ENCODE measurements around the gene GMDS. TPM values are rescaled to one million over a fixed set of nuclear protein-coding genes. Genes with fewer than 3 reads are reported as not detected.

GMDS gene
- total RNA-seq, 1 donor from 2014 or later, result 35.7 TPM

- H3K27ac Mint-ChIP-seq, result no peak overlapping the region
- no peaks in the 10 kb centered on the region for H3K36me3 Mint-ChIP-seq (ENCODE audit: low read depth)
- no peak for DNase-seq (ENCODE audit: low spot score)
- peaks cover 11% of the 10 kb centered on the region for H3K27me3 Mint-ChIP-seq (ENCODE audit: low read depth)
- H3K4me1 Mint-ChIP-seq (ENCODE audit: low read depth), result peaks cover 24% of the 10 kb centered on the region
- no peak overlapping the region for H3K4me3 Mint-ChIP-seq (ENCODE audit: low read depth)
- no peaks in the 10 kb centered on the region for H3K9me3 Mint-ChIP-seq
- intact Hi-C loops (cut with micrococcal nuclease), result no loop called here
Measured at GRCh38 chr6:2132416-2132815, 113.0 kb downstream of the GMDS start.

- Mint-ChIP-seq H3K9me3 (no peaks in the 10 kb centered on the region), H3K27ac (peak overlapping the region; percentile 16), H3K27me3 (ENCODE audit: low read depth) (peaks cover 9% of the 10 kb centered on the region), H3K4me3 (ENCODE audit: low read depth) (no peak overlapping the region), H3K4me1 (ENCODE audit: low read depth) (peaks cover 32% of the 10 kb centered on the region), H3K36me3 (ENCODE audit: low read depth) (no peaks in the 10 kb centered on the region)
- no peak for DNase-seq (ENCODE audit: low spot score)
- intact Hi-C loops (cut with micrococcal nuclease), result no loop called here
Measured at GRCh38 chr6:2129182-2129621, 116.2 kb downstream of the GMDS start.

- H3K4me1 Mint-ChIP-seq (ENCODE audit: low read depth), result peaks cover 34% of the 10 kb centered on the region
- H3K36me3 Mint-ChIP-seq (ENCODE audit: low read depth), result no peaks in the 10 kb centered on the region
- H3K27me3 Mint-ChIP-seq (ENCODE audit: low read depth), result peaks cover 5% of the 10 kb centered on the region
- H3K27ac Mint-ChIP-seq, result peak overlapping the region; percentile 77
- H3K9me3 Mint-ChIP-seq, result no peaks in the 10 kb centered on the region
- intact Hi-C loops (cut with micrococcal nuclease), result loop anchor here (1.0 to 2.0 kb wide), 4 partner anchors 11 to 49 kb away; no protein-coding TSS in a partner anchor
- DNase-seq (ENCODE audit: low spot score), result no peak
- H3K4me3 Mint-ChIP-seq (ENCODE audit: low read depth), result no peak overlapping the region
Measured at GRCh38 chr6:2127484-2127911, 117.9 kb downstream of the GMDS start.

GRCh38 chr6:2126351-2126750 is 119.1 kb downstream of the GMDS start:
- H3K4me1 Mint-ChIP-seq (ENCODE audit: low read depth), result peaks cover 38% of the 10 kb centered on the region
- no peaks in the 10 kb centered on the region for H3K27me3 Mint-ChIP-seq (ENCODE audit: low read depth)
- H3K36me3 Mint-ChIP-seq (ENCODE audit: low read depth), result no peaks in the 10 kb centered on the region
- no peak overlapping the region for H3K4me3 Mint-ChIP-seq (ENCODE audit: low read depth)
- no peaks in the 10 kb centered on the region for H3K9me3 Mint-ChIP-seq
- intact Hi-C loops (cut with micrococcal nuclease), result loop anchor here (2.0 kb wide), 1 partner anchor 48 kb away; no protein-coding TSS in a partner anchor
- H3K27ac Mint-ChIP-seq, result no peak overlapping the region
- DNase-seq (ENCODE audit: low spot score), result no peak

- Mint-ChIP-seq H3K27me3 (ENCODE audit: low read depth) (peaks cover 3% of the 10 kb centered on the region), H3K4me3 (ENCODE audit: low read depth) (no peak overlapping the region), H3K9me3 (no peaks in the 10 kb centered on the region), H3K36me3 (ENCODE audit: low read depth) (no peaks in the 10 kb centered on the region), H3K4me1 (ENCODE audit: low read depth) (peaks cover 35% of the 10 kb centered on the region), H3K27ac (no peak overlapping the region)
- no peak for DNase-seq (ENCODE audit: low spot score)
- intact Hi-C loops (cut with micrococcal nuclease), result no loop called here
Measured at GRCh38 chr6:2125158-2125557, 120.2 kb downstream of the GMDS start.

- Mint-ChIP-seq H3K27ac (no peak overlapping the region), H3K27me3 (ENCODE audit: low read depth) (peaks cover 3% of the 10 kb centered on the region), H3K9me3 (no peaks in the 10 kb centered on the region), H3K4me1 (ENCODE audit: low read depth) (peaks cover 30% of the 10 kb centered on the region), H3K36me3 (ENCODE audit: low read depth) (no peaks in the 10 kb centered on the region), H3K4me3 (ENCODE audit: low read depth) (no peak overlapping the region)
- DNase-seq (ENCODE audit: low spot score), result no peak
- intact Hi-C loops (cut with micrococcal nuclease), result no loop called here
Measured at GRCh38 chr6:2124260-2124709, 121.1 kb downstream of the GMDS start.

- intact Hi-C loops (cut with micrococcal nuclease), result no loop called here
- H3K27ac Mint-ChIP-seq, result no peak overlapping the region
- no peak overlapping the region for H3K4me3 Mint-ChIP-seq (ENCODE audit: low read depth)
- H3K27me3 Mint-ChIP-seq (ENCODE audit: low read depth), result peaks cover 3% of the 10 kb centered on the region
- H3K36me3 Mint-ChIP-seq (ENCODE audit: low read depth), result no peaks in the 10 kb centered on the region
- no peaks in the 10 kb centered on the region for H3K9me3 Mint-ChIP-seq
- DNase-seq (ENCODE audit: low spot score), result no peak
- H3K4me1 Mint-ChIP-seq (ENCODE audit: low read depth), result peaks cover 7% of the 10 kb centered on the region
Measured at GRCh38 chr6:2120912-2121311, 124.5 kb downstream of the GMDS start.

GRCh38 chr6:2119275-2119674 is 126.1 kb downstream of the GMDS start:
- peaks cover 5% of the 10 kb centered on the region for H3K4me1 Mint-ChIP-seq (ENCODE audit: low read depth)
- H3K27ac Mint-ChIP-seq, result no peak overlapping the region
- no peaks in the 10 kb centered on the region for H3K36me3 Mint-ChIP-seq (ENCODE audit: low read depth)
- no peak overlapping the region for H3K4me3 Mint-ChIP-seq (ENCODE audit: low read depth)
- intact Hi-C loops (cut with micrococcal nuclease), result loop anchor here (10.0 kb wide), 2 partner anchors 426 to 646 kb away; partner anchors contain the start of gene WRNIP1
- H3K27me3 Mint-ChIP-seq (ENCODE audit: low read depth), result peaks cover 3% of the 10 kb centered on the region
- no peak for DNase-seq (ENCODE audit: low spot score)
- no peaks in the 10 kb centered on the region for H3K9me3 Mint-ChIP-seq

GRCh38 chr6:2118136-2118535 is 127.3 kb downstream of the GMDS start:
- Mint-ChIP-seq H3K4me3 (ENCODE audit: low read depth) (no peak overlapping the region), H3K27ac (no peak overlapping the region), H3K36me3 (ENCODE audit: low read depth) (peaks cover 8% of the 10 kb centered on the region), H3K27me3 (ENCODE audit: low read depth) (peaks cover 3% of the 10 kb centered on the region), H3K4me1 (ENCODE audit: low read depth) (peaks cover 9% of the 10 kb centered on the region), H3K9me3 (no peaks in the 10 kb centered on the region)
- no peak for DNase-seq (ENCODE audit: low spot score)
- intact Hi-C loops (cut with micrococcal nuclease), result loop anchor here (10.0 kb wide), 2 partner anchors 427 to 647 kb away; partner anchors contain the start of gene WRNIP1

- Mint-ChIP-seq H3K4me1 (ENCODE audit: low read depth) (peaks cover 13% of the 10 kb centered on the region), H3K4me3 (ENCODE audit: low read depth) (no peak overlapping the region), H3K27ac (no peak overlapping the region), H3K27me3 (ENCODE audit: low read depth) (peaks cover 6% of the 10 kb centered on the region), H3K36me3 (ENCODE audit: low read depth) (peaks cover 11% of the 10 kb centered on the region), H3K9me3 (no peaks in the 10 kb centered on the region)
- intact Hi-C loops (cut with micrococcal nuclease), result loop anchor here (10.0 kb wide), 2 partner anchors 427 to 647 kb away; partner anchors contain the start of gene WRNIP1
- no peak for DNase-seq (ENCODE audit: low spot score)
Measured at GRCh38 chr6:2117447-2117846, 128.0 kb downstream of the GMDS start.

- Mint-ChIP-seq H3K27me3 (ENCODE audit: low read depth) (peaks cover 6% of the 10 kb centered on the region), H3K4me3 (ENCODE audit: low read depth) (no peak overlapping the region), H3K36me3 (ENCODE audit: low read depth) (peaks cover 11% of the 10 kb centered on the region), H3K27ac (no peak overlapping the region), H3K4me1 (ENCODE audit: low read depth) (peaks cover 15% of the 10 kb centered on the region), H3K9me3 (no peaks in the 10 kb centered on the region)
- intact Hi-C loops (cut with micrococcal nuclease), result loop anchor here (1.0 to 10.0 kb wide), 3 partner anchors 11 to 648 kb away; partner anchors contain the start of gene WRNIP1
- DNase-seq (ENCODE audit: low spot score), result no peak
Measured at GRCh38 chr6:2116496-2116895, 128.9 kb downstream of the GMDS start.

- peaks cover 2% of the 10 kb centered on the region for H3K27me3 Mint-ChIP-seq (ENCODE audit: low read depth)
- no peak overlapping the region for H3K27ac Mint-ChIP-seq
- intact Hi-C loops (cut with micrococcal nuclease), result loop anchor here (10.0 kb wide), 2 partner anchors 431 to 651 kb away; partner anchors contain the start of gene WRNIP1
- no peak overlapping the region for H3K4me3 Mint-ChIP-seq (ENCODE audit: low read depth)
- no peaks in the 10 kb centered on the region for H3K9me3 Mint-ChIP-seq
- H3K36me3 Mint-ChIP-seq (ENCODE audit: low read depth), result peaks cover 11% of the 10 kb centered on the region
- H3K4me1 Mint-ChIP-seq (ENCODE audit: low read depth), result peaks cover 27% of the 10 kb centered on the region
- DNase-seq (ENCODE audit: low spot score), result no peak
Measured at GRCh38 chr6:2114100-2114499, 131.3 kb downstream of the GMDS start.

GRCh38 chr6:2111162-2111677 is 134.2 kb downstream of the GMDS start:
- peaks cover 27% of the 10 kb centered on the region for H3K4me1 Mint-ChIP-seq (ENCODE audit: low read depth)
- intact Hi-C loops (cut with micrococcal nuclease), result loop anchor here (1.0 to 10.0 kb wide), 7 partner anchors 16 to 654 kb away; partner anchors contain the start of genes GMDS and WRNIP1
- DNase-seq (ENCODE audit: low spot score), result no peak
- H3K27me3 Mint-ChIP-seq (ENCODE audit: low read depth), result peaks cover 2% of the 10 kb centered on the region
- H3K4me3 Mint-ChIP-seq (ENCODE audit: low read depth), result peak overlapping the region; percentile 64
- peak overlapping the region; percentile 88 for H3K27ac Mint-ChIP-seq
- H3K36me3 Mint-ChIP-seq (ENCODE audit: low read depth), result peaks cover 11% of the 10 kb centered on the region
- H3K9me3 Mint-ChIP-seq, result no peaks in the 10 kb centered on the region

Data from activated T-helper 2 cell treated with anti-CD3 and anti-CD28 coated beads, Interferon-gamma antibody, Interleukin-2, Interleukin-4, amounts not matched to agents 10 μg/mL and 5 μg/mL and 100 μg/mL, durations not matched to agents 14 hours and 24 hours and 36 hours (primary cell).